Rectal smooth muscle tissue (tissue), 1 donor: ENCODE data around the gene SLC6A2.

Experiments
- H3K27ac ChIP-seq: one replicate; pipeline ENCODE4 v1.7.0; 2013; ENCODE audit warnings: low read depth, low read length, inconsistent platforms
- H3K27me3 ChIP-seq: one replicate; pipeline ENCODE4 v1.7.0; 2013; ENCODE audit warnings: low read length; ENCODE audit not compliant: control insufficient read depth, insufficient read depth
- H3K36me3 ChIP-seq: one replicate; pipeline ENCODE4 v1.7.0; 2013; ENCODE audit warnings: low read length; ENCODE audit not compliant: control insufficient read depth, insufficient read depth
- H3K4me1 ChIP-seq: one replicate; pipeline ENCODE4 v1.7.0; 2013; ENCODE audit warnings: low read length; ENCODE audit not compliant: control insufficient read depth, insufficient read depth
- H3K4me3 ChIP-seq: one replicate; pipeline ENCODE4 v1.7.0; 2013; ENCODE audit warnings: low read length
- H3K9ac ChIP-seq: one replicate; pipeline ENCODE4 v1.7.0; 2013; ENCODE audit warnings: low read length

Gene SLC6A2

GRCh38 chr16:55632259-55632658 is 23.5 kb upstream of the SLC6A2 start:
- Histone ChIP-seq H3K9ac (no peak overlapping the region), H3K27ac (no peak overlapping the region), H3K27me3 (no peaks in the 10 kb centered on the region), H3K4me3 (no peak overlapping the region), H3K4me1 (no peaks in the 10 kb centered on the region), H3K36me3 (no peaks in the 10 kb centered on the region)

GRCh38 chr16:55634193-55634592 is 21.6 kb upstream of the SLC6A2 start:
- Histone ChIP-seq H3K36me3 (no peaks in the 10 kb centered on the region), H3K4me3 (no peak overlapping the region), H3K4me1 (no peaks in the 10 kb centered on the region), H3K27ac (no peak overlapping the region), H3K27me3 (no peaks in the 10 kb centered on the region), H3K9ac (no peak overlapping the region)

DNA sequence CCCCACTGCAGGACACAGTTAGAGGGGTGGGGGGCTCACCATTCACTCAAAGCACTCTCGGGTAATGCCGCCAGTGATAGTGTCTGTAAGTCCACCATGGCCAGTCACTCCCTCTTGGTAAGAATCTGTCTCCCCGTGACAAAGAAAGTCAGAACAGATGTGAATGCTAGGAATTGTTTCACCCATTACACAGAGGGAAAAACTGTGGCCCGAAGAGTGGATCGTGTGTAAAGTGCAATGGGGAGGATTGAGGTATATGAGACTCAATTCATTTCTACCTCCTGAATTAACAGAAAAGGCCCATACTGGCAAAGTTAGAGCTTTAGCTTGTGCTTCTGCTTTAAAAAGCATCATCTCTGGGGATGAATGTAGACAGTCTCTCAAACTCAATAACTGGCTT is 17.5 kb upstream of the SLC6A2 start:
- Histone ChIP-seq H3K4me1 (no peaks in the 10 kb centered on the region), H3K4me3 (no peak overlapping the region), H3K27me3 (no peaks in the 10 kb centered on the region), H3K9ac (no peak overlapping the region), H3K27ac (no peak overlapping the region), H3K36me3 (no peaks in the 10 kb centered on the region)

GRCh38 chr16:55640701-55641327 is 15.0 kb upstream of the SLC6A2 start:
- no peaks in the 10 kb centered on the region for H3K36me3 ChIP-seq
- no peak overlapping the region for H3K27ac ChIP-seq
- no peaks in the 10 kb centered on the region for H3K27me3 ChIP-seq
- H3K9ac ChIP-seq = no peak overlapping the region
- no peaks in the 10 kb centered on the region for H3K4me1 ChIP-seq
- no peak overlapping the region for H3K4me3 ChIP-seq

GRCh38 chr16:55641430-55642056 is 14.2 kb upstream of the SLC6A2 start:
- Histone ChIP-seq H3K27me3 (no peaks in the 10 kb centered on the region), H3K9ac (no peak overlapping the region), H3K36me3 (no peaks in the 10 kb centered on the region), H3K4me3 (no peak overlapping the region), H3K4me1 (no peaks in the 10 kb centered on the region), H3K27ac (no peak overlapping the region)

- Histone ChIP-seq H3K36me3 (no peaks in the 10 kb centered on the region), H3K27me3 (no peaks in the 10 kb centered on the region), H3K4me1 (no peaks in the 10 kb centered on the region), H3K4me3 (no peak overlapping the region), H3K27ac (no peak overlapping the region), H3K9ac (no peak overlapping the region)
Measured at GRCh38 chr16:55642611-55643010, 13.2 kb upstream of the SLC6A2 start.

- no peak overlapping the region for H3K9ac ChIP-seq
- no peaks in the 10 kb centered on the region for H3K36me3 ChIP-seq
- no peaks in the 10 kb centered on the region for H3K27me3 ChIP-seq
- no peaks in the 10 kb centered on the region for H3K4me1 ChIP-seq
- H3K27ac ChIP-seq = no peak overlapping the region
- H3K4me3 ChIP-seq = no peak overlapping the region
Measured at GRCh38 chr16:55643161-55643970, 12.4 kb upstream of the SLC6A2 start.

GRCh38 chr16:55645986-55646385 is 9.8 kb upstream of the SLC6A2 start:
- no peaks in the 10 kb centered on the region for H3K4me1 ChIP-seq
- H3K27ac ChIP-seq = no peak overlapping the region
- no peaks in the 10 kb centered on the region for H3K36me3 ChIP-seq
- no peak overlapping the region for H3K9ac ChIP-seq
- no peak overlapping the region for H3K4me3 ChIP-seq
- no peaks in the 10 kb centered on the region for H3K27me3 ChIP-seq

- Histone ChIP-seq H3K27me3 (peaks cover 3% of the 10 kb centered on the region), H3K9ac (no peak overlapping the region), H3K4me3 (no peak overlapping the region), H3K27ac (no peak overlapping the region), H3K36me3 (no peaks in the 10 kb centered on the region), H3K4me1 (no peaks in the 10 kb centered on the region)
Measured at GRCh38 chr16:55647343-55647742, 8.4 kb upstream of the SLC6A2 start.

GRCh38 chr16:55647798-55648197 is 8.0 kb upstream of the SLC6A2 start:
- Histone ChIP-seq H3K4me3 (no peak overlapping the region), H3K36me3 (no peaks in the 10 kb centered on the region), H3K27me3 (peaks cover 5% of the 10 kb centered on the region), H3K4me1 (no peaks in the 10 kb centered on the region), H3K9ac (no peak overlapping the region), H3K27ac (no peak overlapping the region)

GRCh38 chr16:55651841-55652824 is 3.7 kb upstream of the SLC6A2 start:
- Histone ChIP-seq H3K9ac (no peak overlapping the region), H3K27me3 (peaks cover 15% of the 10 kb centered on the region), H3K4me1 (no peaks in the 10 kb centered on the region), H3K4me3 (no peak overlapping the region), H3K36me3 (no peaks in the 10 kb centered on the region), H3K27ac (no peak overlapping the region)

DNA sequence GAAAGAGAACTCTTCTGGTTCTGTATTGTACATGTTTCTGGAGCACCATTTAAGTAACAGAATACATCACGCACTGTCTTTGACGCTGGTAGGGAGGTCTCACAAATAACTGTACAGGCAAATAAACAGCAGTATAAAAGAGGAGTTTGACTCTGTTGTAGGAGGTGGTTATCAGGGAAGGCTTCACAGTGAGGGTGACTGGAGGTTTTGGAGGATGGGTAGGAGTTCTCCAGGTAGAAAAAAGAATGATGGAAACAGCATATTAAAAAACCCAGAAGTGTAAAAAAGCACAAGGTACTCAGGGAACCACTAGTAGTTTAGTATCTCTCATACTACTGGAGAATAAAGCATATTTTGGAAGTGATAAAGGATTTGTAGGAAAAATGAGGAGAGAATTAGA is 2.7 kb upstream of the SLC6A2 start:
- Histone ChIP-seq H3K27me3 (peaks cover 16% of the 10 kb centered on the region), H3K27ac (no peak overlapping the region), H3K36me3 (no peaks in the 10 kb centered on the region), H3K9ac (no peak overlapping the region), H3K4me1 (no peaks in the 10 kb centered on the region), H3K4me3 (no peak overlapping the region)
